ENCODE data around the gene SF3B2.
A peak's percentile ranks its signal among the peaks of the same experiment; 100 is the strongest.

The SF3B2 gene, protein sequence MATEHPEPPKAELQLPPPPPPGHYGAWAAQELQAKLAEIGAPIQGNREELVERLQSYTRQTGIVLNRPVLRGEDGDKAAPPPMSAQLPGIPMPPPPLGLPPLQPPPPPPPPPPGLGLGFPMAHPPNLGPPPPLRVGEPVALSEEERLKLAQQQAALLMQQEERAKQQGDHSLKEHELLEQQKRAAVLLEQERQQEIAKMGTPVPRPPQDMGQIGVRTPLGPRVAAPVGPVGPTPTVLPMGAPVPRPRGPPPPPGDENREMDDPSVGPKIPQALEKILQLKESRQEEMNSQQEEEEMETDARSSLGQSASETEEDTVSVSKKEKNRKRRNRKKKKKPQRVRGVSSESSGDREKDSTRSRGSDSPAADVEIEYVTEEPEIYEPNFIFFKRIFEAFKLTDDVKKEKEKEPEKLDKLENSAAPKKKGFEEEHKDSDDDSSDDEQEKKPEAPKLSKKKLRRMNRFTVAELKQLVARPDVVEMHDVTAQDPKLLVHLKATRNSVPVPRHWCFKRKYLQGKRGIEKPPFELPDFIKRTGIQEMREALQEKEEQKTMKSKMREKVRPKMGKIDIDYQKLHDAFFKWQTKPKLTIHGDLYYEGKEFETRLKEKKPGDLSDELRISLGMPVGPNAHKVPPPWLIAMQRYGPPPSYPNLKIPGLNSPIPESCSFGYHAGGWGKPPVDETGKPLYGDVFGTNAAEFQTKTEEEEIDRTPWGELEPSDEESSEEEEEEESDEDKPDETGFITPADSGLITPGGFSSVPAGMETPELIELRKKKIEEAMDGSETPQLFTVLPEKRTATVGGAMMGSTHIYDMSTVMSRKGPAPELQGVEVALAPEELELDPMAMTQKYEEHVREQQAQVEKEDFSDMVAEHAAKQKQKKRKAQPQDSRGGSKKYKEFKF

DNA sequence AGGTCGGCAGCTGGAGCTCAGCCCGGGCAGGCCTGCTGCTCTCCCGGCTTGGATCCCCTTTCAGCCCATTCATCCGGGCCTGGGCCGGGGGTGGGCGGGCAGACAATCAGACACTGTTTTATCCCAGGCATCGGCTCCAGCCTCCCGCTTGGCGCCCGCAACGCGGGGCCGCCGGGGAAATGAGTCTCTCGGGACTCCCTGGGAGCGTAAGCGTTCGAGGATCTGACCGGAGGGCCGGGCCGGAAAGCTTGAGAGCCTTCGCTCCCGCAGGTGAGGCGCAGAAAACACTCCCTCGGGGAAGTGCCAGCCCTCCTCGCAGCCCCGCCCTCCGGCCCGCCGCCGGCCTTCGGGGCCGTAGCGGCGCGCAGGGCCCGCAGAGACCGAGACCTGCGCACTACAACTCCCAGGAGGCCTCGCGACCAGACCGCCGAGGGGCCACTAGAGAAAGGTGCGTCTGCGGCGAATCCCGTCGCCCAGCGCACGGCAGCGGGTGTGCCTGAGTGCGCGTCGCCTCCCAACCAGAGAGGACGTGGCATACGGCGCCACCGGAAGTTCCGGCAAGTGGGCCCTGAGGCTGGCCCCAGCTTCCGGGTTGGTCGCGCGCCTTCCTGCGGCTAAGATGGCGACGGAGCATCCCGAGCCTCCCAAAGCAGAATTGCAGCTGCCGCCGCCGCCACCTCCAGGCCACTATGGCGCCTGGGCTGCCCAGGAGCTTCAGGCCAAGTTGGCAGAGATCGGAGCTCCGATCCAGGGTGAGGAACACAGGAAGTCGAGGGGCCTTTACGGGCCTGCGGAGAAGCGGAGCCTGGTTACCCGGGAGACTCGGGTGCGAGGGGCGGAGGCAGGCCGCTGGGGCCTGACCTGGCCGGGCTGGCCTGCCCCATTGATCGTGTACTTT lies at the start of gene SF3B2:
Gene SF3B2, plus strand, starts transcription at position 599 of the 898 bp plus-strand sequence. Its CDS starts 21 bp downstream, at position 620.
- peak; percentile 100 for DNase-seq (ENCODE audit: extremely low read depth, insufficient read length)
- TF ChIP-seq, protein P1, sequence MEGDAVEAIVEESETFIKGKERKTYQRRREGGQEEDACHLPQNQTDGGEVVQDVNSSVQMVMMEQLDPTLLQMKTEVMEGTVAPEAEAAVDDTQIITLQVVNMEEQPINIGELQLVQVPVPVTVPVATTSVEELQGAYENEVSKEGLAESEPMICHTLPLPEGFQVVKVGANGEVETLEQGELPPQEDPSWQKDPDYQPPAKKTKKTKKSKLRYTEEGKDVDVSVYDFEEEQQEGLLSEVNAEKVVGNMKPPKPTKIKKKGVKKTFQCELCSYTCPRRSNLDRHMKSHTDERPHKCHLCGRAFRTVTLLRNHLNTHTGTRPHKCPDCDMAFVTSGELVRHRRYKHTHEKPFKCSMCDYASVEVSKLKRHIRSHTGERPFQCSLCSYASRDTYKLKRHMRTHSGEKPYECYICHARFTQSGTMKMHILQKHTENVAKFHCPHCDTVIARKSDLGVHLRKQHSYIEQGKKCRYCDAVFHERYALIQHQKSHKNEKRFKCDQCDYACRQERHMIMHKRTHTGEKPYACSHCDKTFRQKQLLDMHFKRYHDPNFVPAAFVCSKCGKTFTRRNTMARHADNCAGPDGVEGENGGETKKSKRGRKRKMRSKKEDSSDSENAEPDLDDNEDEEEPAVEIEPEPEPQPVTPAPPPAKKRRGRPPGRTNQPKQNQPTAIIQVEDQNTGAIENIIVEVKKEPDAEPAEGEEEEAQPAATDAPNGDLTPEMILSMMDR (IDR thresholded peaks at IDR 0.05; ENCODE audit: insufficient read depth, low read length, poor library complexity, severe bottlenecking), result no peak

DNA sequence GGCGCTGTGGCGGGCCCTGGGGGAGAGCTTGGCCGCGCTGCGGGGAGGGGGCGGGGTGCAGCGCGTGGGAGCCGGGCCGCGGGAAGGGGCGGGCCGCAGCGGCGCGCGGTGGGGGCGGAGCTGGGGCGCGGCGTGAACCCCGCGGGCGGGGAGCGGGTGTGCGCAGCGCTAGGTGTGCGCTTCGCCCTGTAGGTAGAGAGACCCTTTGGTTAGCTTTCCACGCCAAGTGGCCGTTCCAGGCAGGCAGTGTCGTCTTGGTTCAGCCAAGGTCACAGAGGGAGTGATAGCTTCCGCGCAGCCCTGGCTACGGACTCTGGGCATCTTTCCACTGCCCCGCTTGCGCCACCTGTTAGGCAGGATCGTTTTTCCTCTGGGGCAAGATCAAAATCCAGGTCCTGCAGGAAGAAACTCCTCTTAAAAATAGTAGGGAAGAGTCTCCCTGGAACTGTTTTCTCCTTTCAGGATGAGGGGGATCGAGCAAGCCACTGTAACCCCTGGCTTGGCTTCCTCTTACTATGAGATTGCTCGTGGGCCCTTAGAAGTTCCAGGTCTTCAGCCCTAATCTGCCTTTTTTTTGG lies 49.4 kb upstream of the SF3B2 start:
- Histone ChIP-seq H3K4me3 (replicated peaks; ENCODE audit: low read depth, low read length) (peak overlapping the region; percentile 96), H3K27me3 (replicated peaks; ENCODE audit: control insufficient read depth, insufficient read depth, low read length) (no peaks in the 10 kb centered on the region), H3K36me3 (ENCODE audit: control insufficient read depth, insufficient read depth, low read length) (peaks cover 28% of the 10 kb centered on the region)
- TF ChIP-seq, protein P1 (IDR thresholded peaks at IDR 0.05; ENCODE audit: insufficient read depth, low read length, poor library complexity, severe bottlenecking), result peak; percentile 19
- no peak for DNase-seq (ENCODE audit: extremely low read depth, insufficient read length)

More for the DNA sequence above, at the start of gene SF3B2:
- peaks cover 15% of the 10 kb centered on the region for H3K36me3 ChIP-seq (ENCODE audit: control insufficient read depth, insufficient read depth, low read length)
- H3K4me3 ChIP-seq (replicated peaks; ENCODE audit: low read depth, low read length), result peak within 1 kb of the TSS; percentile 98
- H3K27me3 ChIP-seq (replicated peaks; ENCODE audit: control insufficient read depth, insufficient read depth, low read length), result no peaks in the 10 kb centered on the region

- Histone ChIP-seq H3K27me3 (replicated peaks; ENCODE audit: control insufficient read depth, insufficient read depth, low read length) (no peaks in the 10 kb centered on the region), H3K4me3 (replicated peaks; ENCODE audit: low read depth, low read length) (peak overlapping the region; percentile 96), H3K36me3 (ENCODE audit: control insufficient read depth, insufficient read depth, low read length) (peaks cover 24% of the 10 kb centered on the region)
- TF ChIP-seq, protein P1 (IDR thresholded peaks at IDR 0.05; ENCODE audit: insufficient read depth, low read length, poor library complexity, severe bottlenecking), result no peak
- no peak for DNase-seq (ENCODE audit: extremely low read depth, insufficient read length)
Measured at GRCh38 chr11:66003291-66003690, 48.9 kb upstream of the SF3B2 start.

DNA sequence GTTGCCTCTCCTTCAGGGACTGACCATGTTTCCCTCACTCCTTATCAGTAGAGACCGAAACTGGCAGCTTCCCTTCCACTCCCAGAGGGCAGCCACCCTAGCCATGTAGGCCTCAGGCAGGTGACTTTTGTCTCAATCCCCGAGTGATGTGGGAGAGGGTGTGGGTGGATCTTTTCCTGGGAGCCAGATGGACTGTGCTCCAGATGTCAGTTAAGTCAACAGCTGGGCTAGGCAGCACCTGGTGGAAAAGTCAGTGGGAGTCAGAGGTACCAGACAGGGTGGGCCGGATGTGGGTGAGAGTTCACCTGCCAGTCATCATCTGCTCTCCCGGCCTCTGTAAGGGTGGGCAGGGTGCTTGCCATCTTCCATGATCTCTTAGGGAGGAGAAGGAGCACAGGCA lies 48.0 kb upstream of the SF3B2 start:
- no peak overlapping the region for H3K4me3 ChIP-seq (replicated peaks; ENCODE audit: low read depth, low read length)
- H3K36me3 ChIP-seq (ENCODE audit: control insufficient read depth, insufficient read depth, low read length), result peaks cover 18% of the 10 kb centered on the region
- TF ChIP-seq, protein P1 (IDR thresholded peaks at IDR 0.05; ENCODE audit: insufficient read depth, low read length, poor library complexity, severe bottlenecking), result no peak
- DNase-seq (ENCODE audit: extremely low read depth, insufficient read length), result no peak
- no peaks in the 10 kb centered on the region for H3K27me3 ChIP-seq (replicated peaks; ENCODE audit: control insufficient read depth, insufficient read depth, low read length)
